ENCODE data around the gene WNT16. TPM values are rescaled to one million over a fixed set of nuclear protein-coding genes. Genes with fewer than 3 reads are reported as not detected.

Gene WNT16
- polyA plus RNA-seq, 6 donors from 2014 or later = 1.00 to 4.3 (median 2.9) TPM

DNA sequence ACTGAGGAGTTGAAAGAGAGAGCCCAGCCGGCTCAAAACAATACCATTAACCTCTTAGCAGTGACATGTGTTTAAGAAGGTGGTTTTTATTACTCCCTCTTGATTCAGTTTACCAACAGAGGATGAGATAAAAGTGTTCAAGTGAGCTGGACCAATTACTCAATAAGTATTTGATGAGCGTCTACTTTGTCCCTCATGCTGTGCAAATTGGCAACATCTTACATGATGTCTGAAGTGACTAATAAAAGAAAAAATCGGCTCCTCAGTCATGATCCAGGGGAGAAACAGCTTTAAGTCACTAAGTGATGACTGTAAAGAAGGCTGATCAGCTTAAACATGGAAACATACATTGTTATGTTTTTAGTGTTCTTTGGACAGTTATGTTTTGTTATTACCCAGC is 7.8 kb downstream of the WNT16 start:
- peaks cover 2 to 6% (median 2%) of the 10 kb centered on the region in 3 donors for H3K4me1 Mint-ChIP-seq
- no peak overlapping the region for H3K4me3 Mint-ChIP-seq
- H3K27me3 Mint-ChIP-seq = no peaks in the 10 kb centered on the region
- peaks cover 7 to 8% of the 10 kb centered on the region in 2 donors for H3K36me3 Mint-ChIP-seq
- no peak for DNase-seq
- no peak for ATAC-seq (ENCODE audit: low read depth in 2 of 2)
- peak overlapping the region in 4 of 6 donors; percentile 4 to 56 (median 33) for H3K27ac Mint-ChIP-seq
- no peaks in the 10 kb centered on the region for H3K9me3 Mint-ChIP-seq

DNA sequence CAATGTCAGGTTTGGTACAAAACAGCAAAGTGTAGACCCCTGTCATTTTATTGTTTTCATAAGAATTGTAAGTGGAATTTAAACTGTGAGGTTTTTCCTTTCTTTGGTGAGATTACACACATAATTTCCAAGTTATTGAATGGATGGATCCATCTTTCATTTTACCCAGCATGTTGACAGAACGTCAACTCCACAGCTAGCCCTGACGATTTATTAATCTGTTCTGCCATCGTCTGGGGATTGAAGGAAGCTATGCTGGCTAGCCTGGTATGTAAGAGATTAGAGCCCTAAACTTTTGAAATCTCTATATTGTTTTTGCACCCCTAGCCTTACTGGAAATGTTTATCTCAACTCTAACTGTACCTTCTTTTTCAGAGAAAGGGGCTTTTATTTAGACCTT is 8.6 kb downstream of the WNT16 start:
- ATAC-seq (ENCODE audit: low read depth in 2 of 2) = peak; percentile 73 to 75
- peaks cover 0 to 10% (median 4%) of the 10 kb centered on the region in 3 donors for H3K4me1 Mint-ChIP-seq
- H3K36me3 Mint-ChIP-seq = peaks cover 14 to 15% of the 10 kb centered on the region in 2 donors
- no peak for DNase-seq
- H3K27me3 Mint-ChIP-seq = no peaks in the 10 kb centered on the region
- no peak overlapping the region for H3K4me3 Mint-ChIP-seq
- H3K27ac Mint-ChIP-seq = peak overlapping the region in 4 of 6 donors; percentile 6 to 79 (median 70)
- no peaks in the 10 kb centered on the region for H3K9me3 Mint-ChIP-seq

DNA sequence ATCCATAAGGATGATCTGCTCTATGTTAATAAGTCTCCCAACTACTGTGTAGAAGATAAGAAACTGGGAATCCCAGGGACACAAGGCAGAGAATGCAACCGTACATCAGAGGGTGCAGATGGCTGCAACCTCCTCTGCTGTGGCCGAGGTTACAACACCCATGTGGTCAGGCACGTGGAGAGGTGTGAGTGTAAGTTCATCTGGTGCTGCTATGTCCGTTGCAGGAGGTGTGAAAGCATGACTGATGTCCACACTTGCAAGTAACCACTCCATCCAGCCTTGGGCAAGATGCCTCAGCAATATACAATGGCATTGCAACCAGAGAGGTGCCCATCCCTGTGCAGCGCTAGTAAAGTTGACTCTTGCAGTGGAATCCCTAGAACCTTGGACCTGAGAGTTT is 10.3 kb downstream of the WNT16 start:
- Mint-ChIP-seq H3K9me3 (no peaks in the 10 kb centered on the region), H3K4me1 (peaks cover 0 to 16% (median 4%) of the 10 kb centered on the region in 3 donors), H3K27ac (peak overlapping the region in 2 of 6 donors; percentile 38 to 44), H3K36me3 (peaks cover 16 to 17% of the 10 kb centered on the region in 2 donors), H3K4me3 (no peak overlapping the region), H3K27me3 (no peaks in the 10 kb centered on the region)
- ATAC-seq (ENCODE audit: low read depth in 2 of 2) (no peak), DNase-seq (no peak)

GRCh38 chr7:121341933-121342332 is 13.1 kb downstream of the WNT16 start:
- Mint-ChIP-seq H3K27ac (peak overlapping the region; percentile 44 to 78 (median 74)), H3K4me1 (peaks cover 4 to 23% (median 11%) of the 10 kb centered on the region in 3 donors), H3K36me3 (peaks cover 16 to 17% of the 10 kb centered on the region in 2 donors), H3K9me3 (no peaks in the 10 kb centered on the region), H3K27me3 (no peaks in the 10 kb centered on the region), H3K4me3 (no peak overlapping the region)
- DNase-seq = no peak
- no peak for ATAC-seq (ENCODE audit: low read depth in 2 of 2)

- DNase-seq = no peak
- peaks cover 7 to 28% (median 11%) of the 10 kb centered on the region in 3 donors for H3K4me1 Mint-ChIP-seq
- no peaks in the 10 kb centered on the region for H3K9me3 Mint-ChIP-seq
- H3K4me3 Mint-ChIP-seq = no peak overlapping the region
- H3K27me3 Mint-ChIP-seq = no peaks in the 10 kb centered on the region
- ATAC-seq (ENCODE audit: low read depth in 2 of 2) = no peak
- H3K27ac Mint-ChIP-seq = peak overlapping the region in 3 of 6 donors; percentile 28 to 63 (median 47)
- peaks cover 16 to 17% of the 10 kb centered on the region in 2 donors for H3K36me3 Mint-ChIP-seq
These were observed 13.8 kb downstream of the WNT16 start for GRCh38 chr7:121342631-121343030.

DNA sequence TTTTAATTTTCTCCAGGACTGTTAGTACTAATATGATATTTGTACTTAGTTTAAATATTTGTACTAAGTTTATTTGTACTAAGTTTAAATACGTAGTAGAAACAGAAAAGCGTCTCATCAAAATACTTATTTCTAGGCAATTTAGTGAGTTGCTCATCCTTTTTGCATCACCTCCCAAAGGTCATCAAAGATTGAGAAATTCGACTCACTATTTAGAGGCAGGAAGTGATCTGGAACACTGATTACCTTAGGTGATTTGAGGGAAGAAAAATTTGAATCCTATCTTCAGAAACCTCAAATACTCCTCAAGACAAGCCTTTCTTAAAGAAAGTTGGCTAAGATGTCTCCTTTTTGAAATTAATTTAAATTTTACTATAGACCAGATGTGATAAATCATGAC is 14.5 kb downstream of the WNT16 start:
- no peak for ATAC-seq (ENCODE audit: low read depth in 2 of 2)
- H3K27ac Mint-ChIP-seq = peak overlapping the region in 2 of 6 donors; percentile 11 to 12

DNA sequence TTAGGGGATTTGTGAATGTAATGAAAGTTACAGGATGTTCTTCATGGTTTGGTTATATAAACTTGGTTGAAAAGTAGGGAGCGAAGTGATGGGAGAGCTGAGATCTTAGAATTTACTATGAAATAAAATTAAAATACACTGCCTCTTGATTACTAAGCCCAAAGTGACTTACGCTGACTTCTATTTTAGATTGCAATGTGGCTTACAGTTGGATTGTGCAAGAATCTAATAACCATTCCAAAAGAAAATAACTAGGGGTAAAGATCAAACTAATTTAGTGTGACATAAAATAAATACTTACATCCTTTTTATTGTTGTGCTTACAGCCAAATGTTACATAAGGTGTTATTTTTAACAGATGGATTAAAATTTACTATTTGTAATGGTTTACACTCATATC is 15.3 kb downstream of the WNT16 start:
- Mint-ChIP-seq H3K27me3 (no peaks in the 10 kb centered on the region), H3K27ac (peak overlapping the region in 4 of 6 donors; percentile 9 to 57 (median 25)), H3K4me3 (no peak overlapping the region), H3K9me3 (no peaks in the 10 kb centered on the region), H3K4me1 (peaks cover 7 to 28% (median 11%) of the 10 kb centered on the region in 3 donors), H3K36me3 (peaks cover 10 to 13% of the 10 kb centered on the region in 2 donors)
- ATAC-seq (ENCODE audit: low read depth in 2 of 2) (no peak), DNase-seq (no peak)

More for the DNA sequence above, 14.5 kb downstream of the WNT16 start:
- H3K4me1 Mint-ChIP-seq = peaks cover 7 to 28% (median 11%) of the 10 kb centered on the region in 3 donors
- H3K36me3 Mint-ChIP-seq = peaks cover 16 to 17% of the 10 kb centered on the region in 2 donors
- no peak overlapping the region for H3K4me3 Mint-ChIP-seq
- no peaks in the 10 kb centered on the region for H3K9me3 Mint-ChIP-seq
- no peaks in the 10 kb centered on the region for H3K27me3 Mint-ChIP-seq
- no peak for DNase-seq

DNA sequence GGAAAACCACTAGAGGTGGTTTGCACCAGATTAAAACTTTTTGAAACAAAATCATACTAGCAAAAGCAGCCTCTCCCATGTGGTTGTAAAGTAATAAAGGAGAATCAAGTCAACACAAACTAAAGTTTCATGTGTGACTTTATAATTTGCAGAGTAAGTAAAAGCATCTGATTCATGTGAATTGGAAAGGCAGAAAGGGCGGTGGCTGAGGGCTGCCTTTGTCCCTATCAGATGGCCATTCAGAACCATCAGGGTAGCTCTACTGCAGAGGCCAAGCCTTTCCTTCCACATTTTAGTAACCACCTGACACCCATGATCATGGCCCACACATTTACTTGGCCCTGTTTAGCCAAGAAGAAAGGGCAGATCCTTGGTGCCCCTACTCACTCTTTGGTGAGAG is 15.7 kb downstream of the WNT16 start:
- ATAC-seq (ENCODE audit: low read depth in 2 of 2) (no peak), DNase-seq (no peak)
- H3K4me1 Mint-ChIP-seq = peaks cover 7 to 28% (median 11%) of the 10 kb centered on the region in 3 donors
- H3K27ac Mint-ChIP-seq = peak overlapping the region in 4 of 6 donors; percentile 9 to 51 (median 25)
- peaks cover 9 to 10% of the 10 kb centered on the region in 2 donors for H3K36me3 Mint-ChIP-seq
- no peaks in the 10 kb centered on the region for H3K27me3 Mint-ChIP-seq
- no peaks in the 10 kb centered on the region for H3K9me3 Mint-ChIP-seq
- no peak overlapping the region for H3K4me3 Mint-ChIP-seq

GRCh38 chr7:121351682-121352081 is 22.9 kb downstream of the WNT16 start:
- no peak overlapping the region for H3K4me3 Mint-ChIP-seq
- H3K27ac Mint-ChIP-seq = peak overlapping the region in 2 of 6 donors; percentile 41 to 89
- DNase-seq (no peak), ATAC-seq (ENCODE audit: low read depth in 2 of 2) (no peak)
- H3K4me1 Mint-ChIP-seq = peaks cover 0 to 26% (median 7%) of the 10 kb centered on the region in 3 donors
- no peaks in the 10 kb centered on the region for H3K27me3 Mint-ChIP-seq
- H3K36me3 Mint-ChIP-seq = peaks cover 8 to 12% of the 10 kb centered on the region in 2 donors
- no peaks in the 10 kb centered on the region for H3K9me3 Mint-ChIP-seq

GRCh38 chr7:121352323-121352722 is 23.5 kb downstream of the WNT16 start:
- Mint-ChIP-seq H3K4me3 (no peak overlapping the region), H3K27ac (peak overlapping the region in 4 of 6 donors; percentile 21 to 89 (median 62))

DNA sequence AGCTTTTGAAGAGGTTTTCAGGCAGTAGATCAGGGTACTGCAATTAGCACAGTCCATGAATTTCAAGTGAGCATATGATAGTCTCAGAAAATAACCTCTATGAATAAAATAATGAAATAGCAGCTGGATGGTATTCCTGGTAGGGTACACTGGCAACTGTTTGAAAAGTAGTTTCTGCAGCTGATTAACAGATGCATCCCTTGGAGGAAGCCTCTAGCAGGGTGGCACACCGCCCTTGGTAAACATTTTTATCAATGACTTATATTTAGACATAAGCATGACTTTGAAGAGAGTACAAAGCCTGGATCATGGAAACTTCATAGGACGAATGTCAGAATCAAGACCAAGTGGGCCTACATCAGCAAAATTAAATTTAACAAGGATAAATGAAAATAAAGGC is 26.8 kb downstream of the WNT16 start:
- no peak overlapping the region for H3K4me3 Mint-ChIP-seq
- ATAC-seq (ENCODE audit: low read depth in 2 of 2) (no peak), DNase-seq (no peak)
- peaks cover 8 to 14% of the 10 kb centered on the region in 2 donors for H3K36me3 Mint-ChIP-seq
- H3K9me3 Mint-ChIP-seq = no peaks in the 10 kb centered on the region
- H3K27ac Mint-ChIP-seq = peak overlapping the region in 2 of 6 donors; percentile 15 to 40
- H3K27me3 Mint-ChIP-seq = no peaks in the 10 kb centered on the region
- H3K4me1 Mint-ChIP-seq = peaks cover 0 to 24% (median 4%) of the 10 kb centered on the region in 3 donors

More at GRCh38 chr7:121352323-121352722, 23.5 kb downstream of the WNT16 start:
- no peaks in the 10 kb centered on the region for H3K9me3 Mint-ChIP-seq
- H3K4me1 Mint-ChIP-seq = peaks cover 0 to 26% (median 5%) of the 10 kb centered on the region in 3 donors
- peaks cover 12 to 14% of the 10 kb centered on the region in 2 donors for H3K36me3 Mint-ChIP-seq
- no peak for ATAC-seq (ENCODE audit: low read depth in 2 of 2)
- no peaks in the 10 kb centered on the region for H3K27me3 Mint-ChIP-seq
- no peak for DNase-seq

DNA sequence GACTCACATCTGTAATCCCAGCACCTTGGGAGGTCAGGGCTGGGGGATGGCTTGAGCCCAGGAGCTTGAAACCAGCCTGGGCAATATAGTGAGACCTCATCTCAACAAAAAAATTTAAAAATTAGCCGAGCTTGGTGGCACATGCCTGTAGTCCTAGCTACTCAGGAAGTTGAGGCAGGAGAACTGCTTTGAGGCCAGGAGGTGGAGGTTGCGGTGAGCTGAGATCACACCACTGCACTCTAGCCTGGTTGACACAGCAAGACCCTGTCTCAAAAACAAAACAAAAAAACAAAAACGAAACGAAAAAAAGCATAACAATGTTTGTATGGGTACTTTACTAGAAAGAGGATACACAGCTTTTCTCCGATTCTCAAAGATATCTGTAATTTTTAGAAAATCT is 31.8 kb downstream of the WNT16 start:
- no peak overlapping the region for H3K4me3 Mint-ChIP-seq
- peaks cover 7 to 12% of the 10 kb centered on the region in 2 donors for H3K36me3 Mint-ChIP-seq
- DNase-seq (no peak), ATAC-seq (ENCODE audit: low read depth in 2 of 2) (no peak)
- no peaks in the 10 kb centered on the region for H3K27me3 Mint-ChIP-seq
- H3K4me1 Mint-ChIP-seq = peaks cover 0 to 11% (median 3%) of the 10 kb centered on the region in 3 donors
- no peaks in the 10 kb centered on the region for H3K9me3 Mint-ChIP-seq
- peak overlapping the region in 3 of 6 donors; percentile 10 to 66 (median 39) for H3K27ac Mint-ChIP-seq

- peak; percentile 49 for DNase-seq
- Mint-ChIP-seq H3K4me3 (peak overlapping the region in 2 of 8 donors; percentile 16 to 49), H3K27ac (peak overlapping the region in 4 of 6 donors; percentile 23 to 89 (median 68))
These were observed 38.1 kb downstream of the WNT16 start for GRCh38 chr7:121366852-121367431.

GRCh38 chr7:121369462-121369861 is 40.7 kb downstream of the WNT16 start:
- Mint-ChIP-seq H3K27me3 (no peaks in the 10 kb centered on the region), H3K27ac (peak overlapping the region; percentile 77 to 97 (median 92)), H3K4me1 (peaks cover 32 to 75% (median 57%) of the 10 kb centered on the region in 3 donors), H3K4me3 (peak overlapping the region; percentile 69 to 90 (median 82)), H3K9me3 (peaks cover 0 to 5% (median under 1%) of the 10 kb centered on the region in 7 donors), H3K36me3 (peaks cover 9 to 10% of the 10 kb centered on the region in 2 donors)
- ATAC-seq (ENCODE audit: low read depth in 2 of 2) = peak; percentile 33 to 40
- no peak for DNase-seq

More at GRCh38 chr7:121366852-121367431, 38.1 kb downstream of the WNT16 start:
- peaks cover 25 to 58% (median 39%) of the 10 kb centered on the region in 3 donors for H3K4me1 Mint-ChIP-seq
- no peaks in the 10 kb centered on the region for H3K27me3 Mint-ChIP-seq
- H3K36me3 Mint-ChIP-seq = peaks cover 8 to 20% of the 10 kb centered on the region in 2 donors
- no peaks in the 10 kb centered on the region for H3K9me3 Mint-ChIP-seq
- ATAC-seq (ENCODE audit: low read depth in 2 of 2) = peak in 1 of 2 donors; percentile 23
